H1 (cell line): ENCODE data around the gene BEST1. TPM values are rescaled to one million over a fixed set of nuclear protein-coding genes. Genes with fewer than 3 reads are reported as not detected.

Source experiments
- FOSL1 ChIP-seq: IDR thresholded peaks from 2 replicates; pipeline ENCODE4 v1.6.1; 2011; ENCODE audit warnings: mild to moderate bottlenecking, low read depth, low read length, moderate library complexity; ENCODE audit not compliant: insufficient read depth
- GABPA ChIP-seq: IDR thresholded peaks from 2 replicates; pipeline ENCODE4 v1.6.1; 2011; ENCODE audit warnings: mild to moderate bottlenecking, low read length, moderate library complexity, borderline replicate concordance; ENCODE audit not compliant: insufficient read depth
- GTF2F1 ChIP-seq: IDR thresholded peaks from 2 replicates; pipeline ENCODE4 v1.6.1; 2012; ENCODE audit warnings: low read depth, low read length, improper control_type of control experiment, borderline replicate concordance
- KDM4A ChIP-seq: IDR thresholded peaks from one replicate; pipeline ENCODE4 v1.7.1; 2012; ENCODE audit warnings: low read depth, mild to moderate bottlenecking, moderate library complexity, low read length, inconsistent platforms; ENCODE audit not compliant: severe bottlenecking
- POLR2A ChIP-seq, 2 experiments: IDR thresholded peaks; 1 replicate in 1 of 2; 2 replicates in 1 of 2; pipeline ENCODE4 v1.6.1; 2011; ENCODE audit warnings: low read depth in 2 of 2, low read length in 2 of 2, mild to moderate bottlenecking in 2 of 2; ENCODE audit errors: control extremely low read depth in 1 of 2
- SP4 ChIP-seq: IDR thresholded peaks from 2 replicates; pipeline ENCODE4 v1.6.1; 2012; ENCODE audit warnings: low read length, inconsistent platforms
- TEAD4 ChIP-seq: IDR thresholded peaks from 2 replicates; pipeline ENCODE4 v1.6.1; 2012; ENCODE audit warnings: low read depth, low read length, inconsistent platforms, mixed read lengths
- polyA plus RNA-seq, 7 experiments: library from polyadenylated mRNA; depleted of rRNA in 3 of 7; stranded (reverse) in 5 of 7; unstranded in 2 of 7; fragments of >200 nt in 5 of 7; fragments of 200-250 nt in 2 of 7; gene quantifications; 1 replicate in 5 of 7; 2 replicates in 1 of 7; 4 replicates in 1 of 7; pipeline versions ENCODE4 v1.2.1 to v1.2.3, GENCODE V29; 2011 to 2013; ENCODE audit warnings: missing spikeins in 2 of 7, mixed read lengths in 2 of 7
- total RNA-seq: library from RNA; stranded (reverse); fragmentation: NEBNext Ultra II Directional; extraction: Animal tissue kit (Norgen Biotek cat#: 25700); gene quantifications from 2 replicates; pipeline ENCODE4 v1.2.1, GENCODE V29; 2021
- TF ChIP-seq, protein P1 (sequence below): fragments of 300-600 bp; sonication (generic); IDR thresholded peaks from 2 replicates; pipeline ENCODE4 v1.7.1; 2012; ENCODE audit warnings: low read length, moderate library complexity, mild to moderate bottlenecking, inconsistent platforms; ENCODE audit not compliant: insufficient replicate concordance
- TF ChIP-seq, protein P2 (sequence below): IDR thresholded peaks from 2 replicates; pipeline ENCODE4 v1.6.1; 2011; ENCODE audit warnings: low read length, improper control_type of control experiment

The BEST1 gene
- total and polyA plus RNA-seq, 2 of the 8 experiments (the other 6 are each of a cell fraction or from before 2014, with no cell fraction given): 0.22 to 0.62 TPM

DNA sequence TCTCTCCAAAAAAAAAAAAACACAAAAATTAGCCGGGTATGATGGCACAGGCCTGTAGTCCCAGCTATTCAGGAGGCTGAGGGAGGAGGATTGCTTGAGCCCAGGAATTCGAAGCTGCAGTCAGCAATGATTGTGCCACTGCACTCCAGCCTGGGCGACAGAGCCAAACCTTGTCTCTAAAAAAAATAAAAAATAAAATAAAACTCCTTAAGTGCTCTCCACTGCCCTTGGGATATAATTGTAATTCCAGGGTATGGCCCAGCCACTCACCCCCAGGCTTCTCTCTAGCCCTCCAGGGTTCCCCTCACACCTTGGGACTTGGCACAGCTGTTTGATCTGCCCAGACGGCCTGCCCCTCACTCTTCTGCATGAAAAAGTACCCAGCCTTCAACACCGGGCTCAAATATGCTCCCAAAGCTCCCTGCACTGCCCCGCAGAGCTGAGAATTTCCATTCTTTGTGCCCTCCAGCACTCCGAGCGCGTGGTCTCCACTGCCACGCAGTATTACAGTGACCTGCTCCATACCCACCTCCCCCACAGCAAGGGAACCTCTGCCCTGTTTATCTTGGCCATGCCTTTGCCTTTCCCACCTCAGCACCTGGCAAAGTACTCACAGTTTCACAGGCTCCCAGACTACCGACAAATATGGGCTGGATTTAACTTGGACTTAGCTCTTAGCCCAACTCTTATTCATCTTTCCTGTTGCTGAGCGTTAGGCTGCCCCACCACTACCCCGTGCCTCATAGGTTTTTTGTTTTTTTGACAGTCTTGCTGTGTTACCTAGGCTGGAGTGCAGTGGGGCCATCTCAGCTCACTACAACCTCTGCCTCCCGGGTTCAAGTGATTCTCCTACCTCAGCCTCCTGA, 24.8 kb downstream of the BEST1 start (continued):
- TF ChIP-seq, protein P1, sequence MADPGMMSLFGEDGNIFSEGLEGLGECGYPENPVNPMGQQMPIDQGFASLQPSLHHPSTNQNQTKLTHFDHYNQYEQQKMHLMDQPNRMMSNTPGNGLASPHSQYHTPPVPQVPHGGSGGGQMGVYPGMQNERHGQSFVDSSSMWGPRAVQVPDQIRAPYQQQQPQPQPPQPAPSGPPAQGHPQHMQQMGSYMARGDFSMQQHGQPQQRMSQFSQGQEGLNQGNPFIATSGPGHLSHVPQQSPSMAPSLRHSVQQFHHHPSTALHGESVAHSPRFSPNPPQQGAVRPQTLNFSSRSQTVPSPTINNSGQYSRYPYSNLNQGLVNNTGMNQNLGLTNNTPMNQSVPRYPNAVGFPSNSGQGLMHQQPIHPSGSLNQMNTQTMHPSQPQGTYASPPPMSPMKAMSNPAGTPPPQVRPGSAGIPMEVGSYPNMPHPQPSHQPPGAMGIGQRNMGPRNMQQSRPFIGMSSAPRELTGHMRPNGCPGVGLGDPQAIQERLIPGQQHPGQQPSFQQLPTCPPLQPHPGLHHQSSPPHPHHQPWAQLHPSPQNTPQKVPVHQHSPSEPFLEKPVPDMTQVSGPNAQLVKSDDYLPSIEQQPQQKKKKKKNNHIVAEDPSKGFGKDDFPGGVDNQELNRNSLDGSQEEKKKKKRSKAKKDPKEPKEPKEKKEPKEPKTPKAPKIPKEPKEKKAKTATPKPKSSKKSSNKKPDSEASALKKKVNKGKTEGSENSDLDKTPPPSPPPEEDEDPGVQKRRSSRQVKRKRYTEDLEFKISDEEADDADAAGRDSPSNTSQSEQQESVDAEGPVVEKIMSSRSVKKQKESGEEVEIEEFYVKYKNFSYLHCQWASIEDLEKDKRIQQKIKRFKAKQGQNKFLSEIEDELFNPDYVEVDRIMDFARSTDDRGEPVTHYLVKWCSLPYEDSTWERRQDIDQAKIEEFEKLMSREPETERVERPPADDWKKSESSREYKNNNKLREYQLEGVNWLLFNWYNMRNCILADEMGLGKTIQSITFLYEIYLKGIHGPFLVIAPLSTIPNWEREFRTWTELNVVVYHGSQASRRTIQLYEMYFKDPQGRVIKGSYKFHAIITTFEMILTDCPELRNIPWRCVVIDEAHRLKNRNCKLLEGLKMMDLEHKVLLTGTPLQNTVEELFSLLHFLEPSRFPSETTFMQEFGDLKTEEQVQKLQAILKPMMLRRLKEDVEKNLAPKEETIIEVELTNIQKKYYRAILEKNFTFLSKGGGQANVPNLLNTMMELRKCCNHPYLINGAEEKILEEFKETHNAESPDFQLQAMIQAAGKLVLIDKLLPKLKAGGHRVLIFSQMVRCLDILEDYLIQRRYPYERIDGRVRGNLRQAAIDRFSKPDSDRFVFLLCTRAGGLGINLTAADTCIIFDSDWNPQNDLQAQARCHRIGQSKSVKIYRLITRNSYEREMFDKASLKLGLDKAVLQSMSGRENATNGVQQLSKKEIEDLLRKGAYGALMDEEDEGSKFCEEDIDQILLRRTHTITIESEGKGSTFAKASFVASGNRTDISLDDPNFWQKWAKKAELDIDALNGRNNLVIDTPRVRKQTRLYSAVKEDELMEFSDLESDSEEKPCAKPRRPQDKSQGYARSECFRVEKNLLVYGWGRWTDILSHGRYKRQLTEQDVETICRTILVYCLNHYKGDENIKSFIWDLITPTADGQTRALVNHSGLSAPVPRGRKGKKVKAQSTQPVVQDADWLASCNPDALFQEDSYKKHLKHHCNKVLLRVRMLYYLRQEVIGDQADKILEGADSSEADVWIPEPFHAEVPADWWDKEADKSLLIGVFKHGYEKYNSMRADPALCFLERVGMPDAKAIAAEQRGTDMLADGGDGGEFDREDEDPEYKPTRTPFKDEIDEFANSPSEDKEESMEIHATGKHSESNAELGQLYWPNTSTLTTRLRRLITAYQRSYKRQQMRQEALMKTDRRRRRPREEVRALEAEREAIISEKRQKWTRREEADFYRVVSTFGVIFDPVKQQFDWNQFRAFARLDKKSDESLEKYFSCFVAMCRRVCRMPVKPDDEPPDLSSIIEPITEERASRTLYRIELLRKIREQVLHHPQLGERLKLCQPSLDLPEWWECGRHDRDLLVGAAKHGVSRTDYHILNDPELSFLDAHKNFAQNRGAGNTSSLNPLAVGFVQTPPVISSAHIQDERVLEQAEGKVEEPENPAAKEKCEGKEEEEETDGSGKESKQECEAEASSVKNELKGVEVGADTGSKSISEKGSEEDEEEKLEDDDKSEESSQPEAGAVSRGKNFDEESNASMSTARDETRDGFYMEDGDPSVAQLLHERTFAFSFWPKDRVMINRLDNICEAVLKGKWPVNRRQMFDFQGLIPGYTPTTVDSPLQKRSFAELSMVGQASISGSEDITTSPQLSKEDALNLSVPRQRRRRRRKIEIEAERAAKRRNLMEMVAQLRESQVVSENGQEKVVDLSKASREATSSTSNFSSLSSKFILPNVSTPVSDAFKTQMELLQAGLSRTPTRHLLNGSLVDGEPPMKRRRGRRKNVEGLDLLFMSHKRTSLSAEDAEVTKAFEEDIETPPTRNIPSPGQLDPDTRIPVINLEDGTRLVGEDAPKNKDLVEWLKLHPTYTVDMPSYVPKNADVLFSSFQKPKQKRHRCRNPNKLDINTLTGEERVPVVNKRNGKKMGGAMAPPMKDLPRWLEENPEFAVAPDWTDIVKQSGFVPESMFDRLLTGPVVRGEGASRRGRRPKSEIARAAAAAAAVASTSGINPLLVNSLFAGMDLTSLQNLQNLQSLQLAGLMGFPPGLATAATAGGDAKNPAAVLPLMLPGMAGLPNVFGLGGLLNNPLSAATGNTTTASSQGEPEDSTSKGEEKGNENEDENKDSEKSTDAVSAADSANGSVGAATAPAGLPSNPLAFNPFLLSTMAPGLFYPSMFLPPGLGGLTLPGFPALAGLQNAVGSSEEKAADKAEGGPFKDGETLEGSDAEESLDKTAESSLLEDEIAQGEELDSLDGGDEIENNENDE: no peak
- TF ChIP-seq, protein P2, sequence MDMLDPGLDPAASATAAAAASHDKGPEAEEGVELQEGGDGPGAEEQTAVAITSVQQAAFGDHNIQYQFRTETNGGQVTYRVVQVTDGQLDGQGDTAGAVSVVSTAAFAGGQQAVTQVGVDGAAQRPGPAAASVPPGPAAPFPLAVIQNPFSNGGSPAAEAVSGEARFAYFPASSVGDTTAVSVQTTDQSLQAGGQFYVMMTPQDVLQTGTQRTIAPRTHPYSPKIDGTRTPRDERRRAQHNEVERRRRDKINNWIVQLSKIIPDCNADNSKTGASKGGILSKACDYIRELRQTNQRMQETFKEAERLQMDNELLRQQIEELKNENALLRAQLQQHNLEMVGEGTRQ: no peak
- TF ChIP-seq POLR2A (IDR thresholded peaks at IDR 0.05; ENCODE audit: control extremely low read depth in 1 of 2, low read depth in 2 of 2, low read length in 2 of 2) (no peak), FOSL1 (no peak), KDM4A (no peak), SP4 (no peak), GABPA (no peak), GTF2F1 (no peak), TEAD4 (no peak)
